B cell (primary cell): ENCODE results near the gene PALD1. TPM values are rescaled to one million over a fixed set of nuclear protein-coding genes. Genes with fewer than 3 reads are reported as not detected.

ENCODE experiments used
- ATAC-seq: fragments of 200-7000 bp; cut with Tn5 transposase; one replicate; pipeline ENCODE4 v1.10.0; 2021; ENCODE audit warnings: low read depth, mild to moderate bottlenecking, moderate number of reproducible peaks, moderate library complexity
- CTCF ChIA-PET: fragments of 350-600 bp; sonication (Branson Sonifier 250); formaldehyde crosslinking; loops from one replicate; lab custom pipeline; 2021; ENCODE audit warnings: antibody characterized with exemption, inconsistent platforms; lab: Charles Lee
- POLR2A ChIA-PET: fragments of 350-600 bp; sonication (Branson Sonifier 250); formaldehyde crosslinking; loops from one replicate; lab custom pipeline; 2021; ENCODE audit warnings: antibody characterized with exemption; lab: Charles Lee
- DNase-seq: peaks from one replicate; pipeline ENCODE4 v3.0.0; 2013
- H2AFZ ChIP-seq: 2 replicates; pipeline ENCODE4 v1.6.1; 2012; ENCODE audit warnings: mild to moderate bottlenecking, low read depth, low read length; ENCODE audit not compliant: insufficient read depth, poor library complexity, severe bottlenecking
- H3K27ac ChIP-seq, 2 donors: 1 replicate in 1 of 2; 2 replicates in 1 of 2; pipeline ENCODE4 v1.5.1; 2012 to 2013; ENCODE audit warnings: low read length in 2 of 2, mild to moderate bottlenecking in 2 of 2, moderate library complexity in 1 of 2
- H3K27me3 ChIP-seq, 4 experiments: fragments of 200-600 bp in 1 of 4; sonication (generic) in 1 of 4; replicated peaks in 1 of 4; 1 replicate in 2 of 4; 2 replicates in 2 of 4; pipeline versions ENCODE4 v1.6.1 to v1.7.0; 2013 to 2016; ENCODE audit warnings: low read length in 3 of 4, mild to moderate bottlenecking in 2 of 4, mixed read lengths in 1 of 4, moderate library complexity in 1 of 4; ENCODE audit not compliant: insufficient read depth in 4 of 4, control insufficient read depth in 3 of 4; ENCODE audit errors: control extremely low read depth in 1 of 4
- H3K36me3 ChIP-seq, 2 experiments: replicated peaks in 1 of 2; 1 replicate in 1 of 2; 2 replicates in 1 of 2; pipeline versions ENCODE4 v1.6.1 to v1.7.1; 2013; ENCODE audit warnings: low read length in 1 of 2; ENCODE audit not compliant: insufficient read depth in 2 of 2, control insufficient read depth in 1 of 2; ENCODE audit errors: control extremely low read depth in 1 of 2, extremely low read depth in 1 of 2
- H3K4me1 ChIP-seq, 2 donors: fragments of 200-600 bp in 1 of 2; sonication (generic) in 1 of 2; 1 replicate in 1 of 2; 2 replicates in 1 of 2; pipeline versions ENCODE4 v1.5.1 to v1.6.1; 2013 to 2017; ENCODE audit warnings: low read length in 2 of 2; ENCODE audit not compliant: control insufficient read depth in 2 of 2, insufficient read depth in 2 of 2
- H3K4me2 ChIP-seq: replicated peaks from 2 replicates; pipeline ENCODE3; 2012; ENCODE audit warnings: mild to moderate bottlenecking, low read depth, low read length; ENCODE audit not compliant: poor library complexity, severe bottlenecking
- H3K4me3 ChIP-seq, 5 experiments: fragments of 200-600 bp in 1 of 5; sonication (generic) in 1 of 5; 1 replicate in 3 of 5; 2 replicates in 2 of 5; pipeline versions ENCODE4 v1.5.1 to v1.7.0; 2011 to 2016; ENCODE audit warnings: low read length in 4 of 5, mild to moderate bottlenecking in 4 of 5, low read depth in 2 of 5, control low read depth in 1 of 5, moderate library complexity in 1 of 5; ENCODE audit not compliant: insufficient read depth in 1 of 5; ENCODE audit errors: control extremely low read depth in 1 of 5, extremely low read depth in 1 of 5
- H3K79me2 ChIP-seq: fragments of 200-600 bp; sonication (generic); one replicate; pipeline ENCODE4 v1.6.0; 2016; ENCODE audit warnings: low read length; ENCODE audit not compliant: control insufficient read depth, insufficient read depth
- H3K9ac ChIP-seq: fragments of 200-600 bp; sonication (generic); 2 replicates; pipeline ENCODE4 v1.6.1; 2017; ENCODE audit warnings: mild to moderate bottlenecking, low read length, moderate library complexity
- H3K9me3 ChIP-seq, 3 donors: one replicate each; pipeline versions ENCODE4 v1.6.1 to v1.7.1; 2013; ENCODE audit warnings: low read length in 2 of 3; ENCODE audit not compliant: control insufficient read depth in 2 of 3, insufficient read depth in 1 of 3; ENCODE audit errors: control extremely low read depth in 1 of 3
- H4K20me1 ChIP-seq: 2 replicates; pipeline ENCODE4 v1.6.0; 2012; ENCODE audit warnings: mild to moderate bottlenecking, low read length; ENCODE audit not compliant: insufficient read depth, control insufficient read depth, poor library complexity, severe bottlenecking
- H3K27ac Mint-ChIP-seq: one replicate; pipeline ENCODE4 v1.8.0; 2021; ENCODE audit warnings: mixed read lengths
- H3K27me3 Mint-ChIP-seq: one replicate; pipeline ENCODE4 v1.8.0; 2021; ENCODE audit warnings: mixed read lengths
- H3K4me1 Mint-ChIP-seq: one replicate; pipeline ENCODE4 v1.8.0; 2021; ENCODE audit warnings: mixed read lengths
- H3K4me3 Mint-ChIP-seq: one replicate; pipeline ENCODE4 v1.8.0; 2021; ENCODE audit warnings: mixed read lengths
- H3K9me3 Mint-ChIP-seq: one replicate; pipeline ENCODE4 v1.8.0; 2022; ENCODE audit warnings: mixed read lengths; ENCODE audit not compliant: insufficient read depth
- EZH2 ChIP-seq: IDR thresholded peaks from 2 replicates; pipeline ENCODE4 v1.6.1; 2012; ENCODE audit warnings: borderline replicate concordance, low read depth, mild to moderate bottlenecking, moderate library complexity, low read length; ENCODE audit not compliant: insufficient read depth, poor library complexity, severe bottlenecking
- WGBS: methylation state at CpG from one replicate; pipeline ENCODE4 v1.1.5; 2013; ENCODE audit warnings: missing lambda C conversion rate; ENCODE audit not compliant: insufficient coverage; 5-methylcytosine and 5-hydroxymethylcytosine counted together
- intact Hi-C: fragments of 100-400 bp; cut with micrococcal nuclease; formaldehyde crosslinking; loops from one replicate; pipeline ENCODE4 v1.10.0; 2022
- polyA plus RNA-seq: library from polyadenylated mRNA; depleted of rRNA; stranded (reverse); fragments of >200 nt; gene quantifications from 2 replicates; pipeline ENCODE4 v1.2.3, GENCODE V29; 2012
- total RNA-seq, 2 donors: library from RNA; stranded (reverse); fragments of 120-200 nt in 1 of 2; gene quantifications; 1 replicate in 1 of 2; 2 replicates in 1 of 2; pipeline versions ENCODE4 v1.2.3 to v1.2.4, GENCODE V29; 2013 to 2022
- TF ChIP-seq, protein P1 (sequence below): fragments of 200-600 bp; IDR thresholded peaks from one replicate; pipeline ENCODE4 v1.8.0; 2022; ENCODE audit warnings: antibody characterized with exemption, mild to moderate bottlenecking

Gene PALD1
- total and polyA plus RNA-seq, 2 donors (not counting 1 experiment from before 2014, with no cell fraction given), result 2.2 to 2.8 TPM

DNA sequence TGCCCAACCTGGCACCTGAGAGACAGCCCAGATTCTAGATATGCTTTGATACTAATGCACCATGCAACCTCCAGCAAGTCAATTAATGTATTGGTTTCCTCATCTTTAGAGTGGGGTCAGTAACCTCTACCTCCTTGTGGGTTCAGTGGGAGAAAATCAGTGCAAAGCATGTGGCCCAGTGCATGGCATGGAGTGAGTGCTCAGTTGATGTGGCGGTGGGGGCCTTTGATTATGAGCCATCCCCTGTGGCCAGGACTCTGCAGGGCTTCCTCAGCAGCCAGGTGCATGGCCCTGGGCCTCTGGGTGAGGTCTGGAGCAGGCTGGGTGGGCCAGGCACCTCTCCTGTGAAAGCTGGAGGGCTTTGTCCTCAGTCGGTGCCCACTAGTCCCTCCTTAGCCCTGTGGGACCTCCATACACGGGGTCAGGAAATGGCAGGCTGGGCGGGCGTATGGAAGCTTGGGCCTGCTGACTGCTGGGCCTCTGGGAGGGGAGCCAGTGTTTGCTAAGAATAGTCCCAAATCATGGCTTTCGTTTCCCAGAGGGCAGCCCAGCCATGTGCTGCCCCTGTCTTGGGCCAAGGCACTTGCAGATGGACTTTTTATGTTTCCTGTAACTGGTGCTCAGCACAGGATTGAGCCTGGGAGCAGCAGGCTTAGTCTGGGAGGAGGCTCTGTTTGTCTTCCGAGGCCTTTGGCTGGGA lies 3.4 kb downstream of the PALD1 start:
- no peaks in the 10 kb centered on the region for H3K27me3 Mint-ChIP-seq
- H3K79me2 ChIP-seq, result peaks cover 38% of the 10 kb centered on the region
- H3K4me2 ChIP-seq, result no peak overlapping the region
- no peak overlapping the region for H3K27ac Mint-ChIP-seq
- no peak overlapping the region for H2AFZ ChIP-seq
- ChIA-PET POLR2A (no interaction called here), CTCF (interaction anchor here (1.5 kb wide), 1 partner anchor 21 kb away, joined by 10 read pairs; no protein-coding TSS in a partner anchor)
- H3K27ac ChIP-seq, result no peak overlapping the region
- H3K36me3 ChIP-seq, result no peaks in the 10 kb centered on the region
- H3K9me3 Mint-ChIP-seq, result no peaks in the 10 kb centered on the region
- intact Hi-C loops, result no loop called here
- H3K4me1 Mint-ChIP-seq, result peaks cover 50% of the 10 kb centered on the region
- WGBS, result 50% methylated on average over 7 of the region's 7 CpGs
- no peak overlapping the region for H3K4me3 Mint-ChIP-seq
- H4K20me1 ChIP-seq, result no peaks in the 10 kb centered on the region
- TF ChIP-seq, protein P1, sequence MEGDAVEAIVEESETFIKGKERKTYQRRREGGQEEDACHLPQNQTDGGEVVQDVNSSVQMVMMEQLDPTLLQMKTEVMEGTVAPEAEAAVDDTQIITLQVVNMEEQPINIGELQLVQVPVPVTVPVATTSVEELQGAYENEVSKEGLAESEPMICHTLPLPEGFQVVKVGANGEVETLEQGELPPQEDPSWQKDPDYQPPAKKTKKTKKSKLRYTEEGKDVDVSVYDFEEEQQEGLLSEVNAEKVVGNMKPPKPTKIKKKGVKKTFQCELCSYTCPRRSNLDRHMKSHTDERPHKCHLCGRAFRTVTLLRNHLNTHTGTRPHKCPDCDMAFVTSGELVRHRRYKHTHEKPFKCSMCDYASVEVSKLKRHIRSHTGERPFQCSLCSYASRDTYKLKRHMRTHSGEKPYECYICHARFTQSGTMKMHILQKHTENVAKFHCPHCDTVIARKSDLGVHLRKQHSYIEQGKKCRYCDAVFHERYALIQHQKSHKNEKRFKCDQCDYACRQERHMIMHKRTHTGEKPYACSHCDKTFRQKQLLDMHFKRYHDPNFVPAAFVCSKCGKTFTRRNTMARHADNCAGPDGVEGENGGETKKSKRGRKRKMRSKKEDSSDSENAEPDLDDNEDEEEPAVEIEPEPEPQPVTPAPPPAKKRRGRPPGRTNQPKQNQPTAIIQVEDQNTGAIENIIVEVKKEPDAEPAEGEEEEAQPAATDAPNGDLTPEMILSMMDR, result no peak
- TF ChIP-seq EZH2, result no peak
- H3K4me3 ChIP-seq, result no peak overlapping the region
- ATAC-seq (no peak), DNase-seq (no peak)
- peaks cover 0 to 7% (median 0%) of the 10 kb centered on the region in 4 experiments for H3K27me3 ChIP-seq
- no peaks in the 10 kb centered on the region for H3K9me3 ChIP-seq
- H3K9ac ChIP-seq, result no peak overlapping the region
- peaks cover 40 to 42% of the 10 kb centered on the region in 2 donors for H3K4me1 ChIP-seq

DNA sequence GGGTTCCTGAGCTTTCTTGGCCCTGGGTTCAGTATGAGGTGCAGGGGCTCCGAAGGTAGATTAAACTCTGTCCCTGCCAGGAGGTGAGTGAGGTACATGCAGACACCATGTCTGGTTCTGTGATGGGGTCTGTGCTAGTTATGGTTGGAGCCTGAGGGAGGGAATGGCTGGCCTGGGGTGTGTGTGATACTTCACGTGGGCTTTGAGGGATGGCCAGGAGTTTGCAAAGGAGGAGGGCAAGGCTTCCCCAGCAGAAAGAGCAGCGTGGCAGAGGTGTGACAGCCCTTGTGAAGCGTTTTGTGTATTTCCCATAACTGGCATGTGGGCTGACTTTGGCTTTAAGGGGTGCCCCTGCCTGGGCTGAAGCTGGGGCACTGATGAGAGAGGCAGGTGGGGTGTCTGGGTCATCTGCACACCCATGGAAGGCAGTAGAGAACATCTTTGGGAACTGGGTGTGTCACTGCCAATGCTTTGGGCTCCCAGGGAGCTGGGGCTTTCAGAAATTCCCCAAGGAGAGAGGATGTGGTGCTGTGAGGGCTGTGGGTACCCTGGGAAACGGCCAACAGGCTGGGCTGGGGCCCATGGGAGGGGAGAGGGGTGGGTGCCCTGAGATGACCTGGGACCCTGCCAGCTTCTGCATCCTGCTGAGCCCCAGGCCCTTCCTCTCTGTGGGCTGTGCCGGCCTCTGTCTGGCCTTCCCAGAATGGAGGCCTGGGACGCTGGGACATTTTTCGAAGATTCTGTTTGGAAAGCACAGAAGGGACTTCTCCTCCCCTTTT lies 4.6 kb downstream of the PALD1 start:
- no peak for ATAC-seq
- no peak for TF ChIP-seq EZH2
- TF ChIP-seq, protein P1, result no peak
- WGBS, result 71% methylated on average over 7 of the region's 8 CpGs
- Histone ChIP-seq H3K79me2 (peaks cover 44% of the 10 kb centered on the region), H3K9me3 (no peaks in the 10 kb centered on the region), H3K4me3 (no peak overlapping the region), H3K36me3 (no peaks in the 10 kb centered on the region), H3K27me3 (peaks cover 0 to 7% (median 0%) of the 10 kb centered on the region in 4 experiments), H3K27ac (no peak overlapping the region), H3K4me1 (peaks cover 29 to 32% of the 10 kb centered on the region in 2 donors), H2AFZ (no peak overlapping the region), H4K20me1 (no peaks in the 10 kb centered on the region), H3K4me2 (no peak overlapping the region), H3K9ac (no peak overlapping the region)
- ChIA-PET CTCF (interaction anchor here (0.6 kb wide), 2 partner anchors 15 to 66 kb away, joined by 3 to 4 read pairs; no protein-coding TSS in a partner anchor), POLR2A (interaction anchor here (1.1 kb wide), 1 partner anchor 11 kb away, joined by 3 read pairs; no protein-coding TSS in a partner anchor)
- H3K27ac Mint-ChIP-seq, result peak overlapping the region; percentile 76
- H3K4me1 Mint-ChIP-seq, result peaks cover 39% of the 10 kb centered on the region
- no peak for DNase-seq
- no peaks in the 10 kb centered on the region for H3K9me3 Mint-ChIP-seq
- intact Hi-C loops, result no loop called here
- H3K4me3 Mint-ChIP-seq, result no peak overlapping the region
- no peaks in the 10 kb centered on the region for H3K27me3 Mint-ChIP-seq
